Measurements from ENCODE around the gene TMEM234.

TMEM234 gene

DNA sequence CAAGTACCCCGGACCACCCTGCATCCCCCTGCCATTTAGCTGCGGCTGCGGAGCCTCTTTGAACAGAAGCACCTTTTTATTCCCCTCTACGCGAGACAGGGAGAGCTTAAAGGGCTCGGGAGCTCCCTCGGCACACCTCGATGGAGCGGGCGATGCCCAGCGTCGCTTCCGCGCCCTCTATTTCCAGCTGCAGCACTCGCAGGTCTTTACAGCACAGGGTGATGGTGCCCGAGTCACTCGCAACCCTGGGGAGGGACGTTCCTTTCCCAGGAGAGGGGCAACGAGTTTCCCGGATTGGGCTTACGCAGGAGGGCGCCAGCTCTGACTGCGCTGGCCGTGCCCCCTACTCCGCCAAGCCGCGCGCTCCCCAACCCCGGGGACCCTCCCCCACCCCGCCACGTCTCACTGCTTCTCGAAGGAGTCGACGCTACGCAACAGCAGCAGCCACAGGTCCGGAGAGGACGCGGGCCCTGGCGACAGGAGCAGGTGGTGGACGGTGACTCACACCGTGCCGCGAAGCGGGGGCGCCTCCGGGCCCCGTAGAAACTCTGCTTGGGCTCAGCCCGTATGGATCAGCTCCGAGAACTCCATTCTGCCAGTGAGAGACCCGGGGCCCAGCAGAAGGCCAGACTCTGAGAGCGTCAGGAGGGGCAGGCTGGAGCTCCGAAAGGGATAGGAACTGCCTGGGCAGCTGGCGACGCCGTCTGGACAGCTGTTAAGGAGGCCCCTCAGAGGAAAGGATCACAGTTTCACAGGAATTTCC is 19.0 kb upstream of the TMEM234 start:
- H4K5ac ChIP-seq (ENCODE audit: low read length): no peak overlapping the region
- H4K8ac ChIP-seq (ENCODE audit: low read depth, low read length): no peak overlapping the region
- peak overlapping the region; percentile 11 for H3K18ac ChIP-seq (ENCODE audit: low read length)
- H2BK120ac ChIP-seq (ENCODE audit: low read depth, low read length): no peak overlapping the region
- peak overlapping the region; percentile 70 for H3K4me3 ChIP-seq (ENCODE audit: low read length)
- no CpG with 5 or more reads among the region's 55 CpGs for WGBS (ENCODE audit: extremely low coverage, insufficient coverage, low lambda C conversion rate)
- H2BK5ac ChIP-seq (ENCODE audit: low read length): no peak overlapping the region
- H3K23ac ChIP-seq (ENCODE audit: low read length): no peak overlapping the region
- peak overlapping the region; percentile 94 for H3K4me2 ChIP-seq (ENCODE audit: low read length)
- H2AK5ac ChIP-seq (ENCODE audit: low read length): no peak overlapping the region
- H3K27me3 ChIP-seq (ENCODE audit: insufficient read depth, low read length, poor library complexity): no peaks in the 10 kb centered on the region
- no peaks in the 10 kb centered on the region for H3K79me1 ChIP-seq (ENCODE audit: low read length)
- H3K79me2 ChIP-seq (ENCODE audit: control insufficient read depth, insufficient read depth, low read length): no peaks in the 10 kb centered on the region
- peak; percentile 75 for DNase-seq
- peak overlapping the region; percentile 11 for H3K4ac ChIP-seq (ENCODE audit: low read depth, low read length)
- no peaks in the 10 kb centered on the region for H3K36me3 ChIP-seq (ENCODE audit: control insufficient read depth, insufficient read depth, low read length)
- peak overlapping the region; percentile 98 for H3K56ac ChIP-seq (ENCODE audit: low read length)
- peak overlapping the region; percentile 34 for H3K27ac ChIP-seq (ENCODE audit: low read depth, low read length)
- H3K9ac ChIP-seq (ENCODE audit: low read length): peak overlapping the region; percentile 90
- H3K4me1 ChIP-seq (ENCODE audit: control insufficient read depth, low read depth, low read length): no peaks in the 10 kb centered on the region
- no peak overlapping the region for H2BK15ac ChIP-seq (replicated peaks; ENCODE audit: low read depth)

DNA sequence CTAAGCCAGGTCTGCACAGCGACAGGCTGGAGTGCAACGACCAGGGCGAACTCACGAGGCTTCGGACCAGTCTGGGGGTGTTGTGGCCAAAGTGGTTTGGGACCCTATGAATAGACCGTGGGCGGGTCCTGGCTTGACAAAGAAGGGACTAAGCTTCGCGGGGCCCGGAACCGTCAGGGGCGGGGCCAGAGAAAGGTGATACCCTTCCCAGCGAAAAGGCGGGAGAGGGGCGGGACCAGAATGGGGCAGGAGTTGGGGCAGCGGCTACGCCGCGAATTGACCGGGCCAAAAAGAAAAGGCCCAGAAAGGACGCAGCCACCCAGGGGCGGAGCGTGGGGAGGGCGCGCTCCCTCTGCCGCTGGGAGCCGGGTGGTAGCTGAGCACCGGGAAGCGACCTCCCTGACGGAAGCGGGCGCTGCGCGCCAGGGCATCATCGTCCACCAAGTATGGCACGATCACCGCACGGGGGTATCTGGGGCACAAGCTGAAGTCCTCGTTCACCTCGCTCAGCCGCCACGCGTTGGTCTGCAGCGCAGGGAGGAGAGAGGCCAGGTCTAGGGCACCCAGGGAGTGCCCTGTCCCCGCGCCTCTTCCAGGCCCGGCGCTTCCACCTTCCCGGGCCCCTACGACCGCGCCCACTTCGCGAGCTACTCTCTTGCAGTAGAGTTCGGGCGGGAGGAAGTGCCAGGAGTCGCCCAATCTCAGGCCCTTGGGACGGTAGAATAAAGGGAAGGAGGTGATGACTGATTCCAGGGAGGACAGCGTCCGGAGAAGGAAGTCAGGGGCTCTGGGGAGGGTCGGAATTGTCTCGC is 18.2 kb upstream of the TMEM234 start:
- peak overlapping the region; percentile 70 for H3K4me3 ChIP-seq (ENCODE audit: low read length)
- H3K27me3 ChIP-seq (ENCODE audit: insufficient read depth, low read length, poor library complexity): no peaks in the 10 kb centered on the region
- no peaks in the 10 kb centered on the region for H3K79me1 ChIP-seq (ENCODE audit: low read length)
- H2BK5ac ChIP-seq (ENCODE audit: low read length): peak overlapping the region; percentile 10
- H2BK15ac ChIP-seq (replicated peaks; ENCODE audit: low read depth): no peak overlapping the region
- peak overlapping the region; percentile 37 for H3K23ac ChIP-seq (ENCODE audit: low read length)
- no peaks in the 10 kb centered on the region for H3K4me1 ChIP-seq (ENCODE audit: control insufficient read depth, low read depth, low read length)
- H2AK5ac ChIP-seq (ENCODE audit: low read length): no peak overlapping the region
- H4K5ac ChIP-seq (ENCODE audit: low read length): no peak overlapping the region
- no CpG with 5 or more reads among the region's 62 CpGs for WGBS (ENCODE audit: extremely low coverage, insufficient coverage, low lambda C conversion rate)
- H3K79me2 ChIP-seq (ENCODE audit: control insufficient read depth, insufficient read depth, low read length): no peaks in the 10 kb centered on the region
- H3K18ac ChIP-seq (ENCODE audit: low read length): peak overlapping the region; percentile 53
- H3K56ac ChIP-seq (ENCODE audit: low read length): peak overlapping the region; percentile 98
- peak; percentile 91 for DNase-seq
- no peak overlapping the region for H4K8ac ChIP-seq (ENCODE audit: low read depth, low read length)
- peak overlapping the region; percentile 11 for H3K4ac ChIP-seq (ENCODE audit: low read depth, low read length)
- H3K27ac ChIP-seq (ENCODE audit: low read depth, low read length): peak overlapping the region; percentile 47
- peak overlapping the region; percentile 98 for H3K4me2 ChIP-seq (ENCODE audit: low read length)
- peak overlapping the region; percentile 90 for H3K9ac ChIP-seq (ENCODE audit: low read length)
- H3K36me3 ChIP-seq (ENCODE audit: control insufficient read depth, insufficient read depth, low read length): no peaks in the 10 kb centered on the region
- no peak overlapping the region for H2BK120ac ChIP-seq (ENCODE audit: low read depth, low read length)

DNA sequence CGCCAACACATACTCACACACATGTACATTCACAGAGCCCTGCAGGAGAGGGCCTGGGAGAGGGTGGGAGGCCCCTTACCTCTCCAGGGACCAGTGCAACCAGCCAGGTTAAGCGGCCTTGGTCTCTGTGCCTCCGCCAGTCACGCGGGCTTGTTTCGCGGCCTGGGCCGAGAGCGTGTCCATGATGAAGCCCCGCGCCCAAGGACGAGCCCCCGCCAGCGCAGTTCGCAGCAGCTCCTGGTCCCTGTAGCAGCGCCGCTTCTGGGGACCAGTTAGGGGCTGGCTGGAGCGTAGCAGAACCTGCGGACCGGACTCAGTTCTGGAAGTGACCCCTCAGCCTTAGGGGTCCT is 17.6 kb upstream of the TMEM234 start:
- Histone ChIP-seq H3K36me3 (ENCODE audit: control insufficient read depth, insufficient read depth, low read length) (no peaks in the 10 kb centered on the region), H3K27me3 (ENCODE audit: insufficient read depth, low read length, poor library complexity) (no peaks in the 10 kb centered on the region), H3K79me2 (ENCODE audit: control insufficient read depth, insufficient read depth, low read length) (no peaks in the 10 kb centered on the region), H4K5ac (ENCODE audit: low read length) (no peak overlapping the region), H2BK15ac (replicated peaks; ENCODE audit: low read depth) (no peak overlapping the region), H3K18ac (ENCODE audit: low read length) (peak overlapping the region; percentile 53), H3K4me3 (ENCODE audit: low read length) (peak overlapping the region; percentile 20), H2BK120ac (ENCODE audit: low read depth, low read length) (no peak overlapping the region), H3K23ac (ENCODE audit: low read length) (peak overlapping the region; percentile 68), H4K8ac (ENCODE audit: low read depth, low read length) (no peak overlapping the region), H3K27ac (ENCODE audit: low read depth, low read length) (no peak overlapping the region), H2BK5ac (ENCODE audit: low read length) (peak overlapping the region; percentile 10), H3K4me2 (ENCODE audit: low read length) (peak overlapping the region; percentile 98), H3K79me1 (ENCODE audit: low read length) (no peaks in the 10 kb centered on the region), H3K56ac (ENCODE audit: low read length) (peak overlapping the region; percentile 96), H3K4ac (ENCODE audit: low read depth, low read length) (no peak overlapping the region), H3K4me1 (ENCODE audit: control insufficient read depth, low read depth, low read length) (no peaks in the 10 kb centered on the region), H3K9ac (ENCODE audit: low read length) (peak overlapping the region; percentile 65), H2AK5ac (ENCODE audit: low read length) (no peak overlapping the region)
- no CpG with 5 or more reads among the region's 20 CpGs for WGBS (ENCODE audit: extremely low coverage, insufficient coverage, low lambda C conversion rate)
- no peak for DNase-seq

DNA sequence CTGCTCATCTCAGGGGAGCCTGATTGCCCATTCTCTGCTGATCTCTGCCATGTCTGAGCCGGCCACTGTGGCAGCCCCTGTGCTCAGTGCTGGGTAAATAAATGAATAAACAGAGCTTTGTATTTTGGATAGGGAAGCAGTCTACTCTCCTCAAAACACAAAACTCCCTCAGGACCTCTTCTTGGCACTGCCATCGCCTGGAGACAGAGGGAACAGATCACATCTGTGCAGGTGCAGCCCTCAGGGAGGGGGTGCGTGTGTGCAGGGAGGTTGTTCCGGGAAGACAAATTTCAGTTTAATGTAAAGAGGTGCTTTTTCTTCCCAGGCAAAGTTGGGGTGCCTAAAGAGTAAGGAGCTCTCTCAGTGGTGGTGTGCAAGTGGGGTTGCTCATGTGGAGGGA is 17.2 kb upstream of the TMEM234 start:
- Histone ChIP-seq H4K5ac (ENCODE audit: low read length) (no peak overlapping the region), H3K56ac (ENCODE audit: low read length) (peak overlapping the region; percentile 96), H3K27me3 (ENCODE audit: insufficient read depth, low read length, poor library complexity) (no peaks in the 10 kb centered on the region), H2BK120ac (ENCODE audit: low read depth, low read length) (no peak overlapping the region), H3K4me1 (ENCODE audit: control insufficient read depth, low read depth, low read length) (no peaks in the 10 kb centered on the region), H3K79me1 (ENCODE audit: low read length) (no peaks in the 10 kb centered on the region), H4K8ac (ENCODE audit: low read depth, low read length) (no peak overlapping the region), H2BK5ac (ENCODE audit: low read length) (no peak overlapping the region), H3K4me3 (ENCODE audit: low read length) (no peak overlapping the region), H3K4me2 (ENCODE audit: low read length) (peak overlapping the region; percentile 98), H3K79me2 (ENCODE audit: control insufficient read depth, insufficient read depth, low read length) (no peaks in the 10 kb centered on the region), H3K23ac (ENCODE audit: low read length) (no peak overlapping the region), H3K27ac (ENCODE audit: low read depth, low read length) (no peak overlapping the region), H2AK5ac (ENCODE audit: low read length) (no peak overlapping the region), H2BK15ac (replicated peaks; ENCODE audit: low read depth) (no peak overlapping the region), H3K9ac (ENCODE audit: low read length) (peak overlapping the region; percentile 65), H3K36me3 (ENCODE audit: control insufficient read depth, insufficient read depth, low read length) (no peaks in the 10 kb centered on the region), H3K4ac (ENCODE audit: low read depth, low read length) (no peak overlapping the region), H3K18ac (ENCODE audit: low read length) (no peak overlapping the region)
- no CpG with 5 or more reads among the region's 4 CpGs for WGBS (ENCODE audit: extremely low coverage, insufficient coverage, low lambda C conversion rate)
- DNase-seq: no peak

DNA sequence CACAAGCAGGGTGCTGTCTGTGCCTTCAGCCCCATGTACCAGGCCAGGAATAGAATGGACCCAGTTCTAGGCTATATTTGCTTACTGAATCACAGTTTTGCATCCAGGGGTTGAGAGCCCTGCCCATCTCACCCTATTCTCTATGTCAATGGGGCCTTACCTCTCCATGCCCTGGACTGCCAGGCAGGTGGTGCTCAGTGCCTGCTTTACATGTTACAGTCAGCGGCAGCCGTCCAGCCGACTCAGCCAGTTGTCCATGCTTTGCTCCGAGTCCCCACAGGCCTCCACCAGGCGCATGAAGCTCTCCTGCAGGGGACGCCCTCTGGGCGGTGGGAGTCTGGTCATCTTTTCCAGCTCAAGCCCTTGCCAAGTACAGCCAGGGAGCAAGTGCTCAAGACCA is 12.6 kb upstream of the TMEM234 start:
- no peak for DNase-seq
- Histone ChIP-seq H4K5ac (ENCODE audit: low read length) (no peak overlapping the region), H2BK120ac (ENCODE audit: low read depth, low read length) (no peak overlapping the region), H3K27me3 (ENCODE audit: insufficient read depth, low read length, poor library complexity) (no peaks in the 10 kb centered on the region), H2BK5ac (ENCODE audit: low read length) (no peak overlapping the region), H3K23ac (ENCODE audit: low read length) (no peak overlapping the region), H3K36me3 (ENCODE audit: control insufficient read depth, insufficient read depth, low read length) (peaks cover 5% of the 10 kb centered on the region), H3K56ac (ENCODE audit: low read length) (no peak overlapping the region), H3K27ac (ENCODE audit: low read depth, low read length) (no peak overlapping the region), H4K8ac (ENCODE audit: low read depth, low read length) (no peak overlapping the region), H2AK5ac (ENCODE audit: low read length) (no peak overlapping the region), H3K4ac (ENCODE audit: low read depth, low read length) (no peak overlapping the region), H3K9ac (ENCODE audit: low read length) (no peak overlapping the region), H3K4me3 (ENCODE audit: low read length) (no peak overlapping the region), H3K18ac (ENCODE audit: low read length) (no peak overlapping the region), H2BK15ac (replicated peaks; ENCODE audit: low read depth) (no peak overlapping the region), H3K4me2 (ENCODE audit: low read length) (no peak overlapping the region), H3K79me2 (ENCODE audit: control insufficient read depth, insufficient read depth, low read length) (no peaks in the 10 kb centered on the region), H3K79me1 (ENCODE audit: low read length) (no peaks in the 10 kb centered on the region), H3K4me1 (ENCODE audit: control insufficient read depth, low read depth, low read length) (no peaks in the 10 kb centered on the region)
- no CpG with 5 or more reads among the region's 7 CpGs for WGBS (ENCODE audit: extremely low coverage, insufficient coverage, low lambda C conversion rate)

All from mesendoderm (in vitro differentiated cells).